ENCODE results near the gene CHST5.

- TF ChIP-seq POLR2A (IDR thresholded peaks at IDR 0.05; ENCODE audit: low read depth, low read length) (0 out of 2 replicates have a peak, but pooled peaks have one; percentile 4), SPI1 (IDR thresholded peaks at IDR 0.05; ENCODE audit: low read depth, low read length) (no peak; the same call in none of the 2 replicates), POLR2AphosphoS5 (IDR thresholded peaks at IDR 0.05; ENCODE audit: low read depth, low read length) (no peak), TAF1 (IDR thresholded peaks at IDR 0.05; ENCODE audit: low read depth, low read length) (no peak)
These were observed 29.7 kb upstream of the CHST5 start for GRCh38 chr16:75565640-75566039.
